Measurements from ENCODE around the gene DDX10. TPM values are rescaled to one million over a fixed set of nuclear protein-coding genes. Genes with fewer than 3 reads are reported as not detected.

DDX10 gene
- total RNA-seq, 1 donor from 2014 or later: 21.1 TPM

DNA sequence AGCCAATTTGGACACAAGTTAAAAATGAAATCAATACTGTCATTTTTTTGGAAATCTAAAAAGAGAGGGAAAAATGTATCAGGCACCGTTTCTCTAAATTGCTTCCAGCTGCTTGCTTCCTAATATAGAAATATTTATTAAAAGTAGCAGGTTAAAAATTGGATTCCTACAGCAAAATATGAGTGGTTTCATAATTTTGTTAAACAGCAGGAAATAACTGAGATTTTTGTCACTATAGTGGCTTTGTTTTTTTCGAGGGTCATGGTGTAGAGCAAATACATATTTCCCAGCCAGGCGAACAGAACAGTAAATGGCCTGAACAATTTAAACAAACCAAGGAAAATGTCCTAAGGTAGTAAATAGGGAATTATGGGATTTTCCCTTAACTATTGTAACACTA, 159.7 kb downstream of the DDX10 start:
- H3K27me3 ChIP-seq (ENCODE audit: low read depth): no peaks in the 10 kb centered on the region
- peaks cover 7% of the 10 kb centered on the region for H3K9me3 ChIP-seq
- no peaks in the 10 kb centered on the region for H3K36me3 ChIP-seq
- no peak for DNase-seq
- H3K4me1 ChIP-seq: no peaks in the 10 kb centered on the region
- intact Hi-C loops (cut with DNase I): no loop called here
- H3K27ac ChIP-seq: no peak overlapping the region
- ATAC-seq: no peak
- TF ChIP-seq, protein P1, sequence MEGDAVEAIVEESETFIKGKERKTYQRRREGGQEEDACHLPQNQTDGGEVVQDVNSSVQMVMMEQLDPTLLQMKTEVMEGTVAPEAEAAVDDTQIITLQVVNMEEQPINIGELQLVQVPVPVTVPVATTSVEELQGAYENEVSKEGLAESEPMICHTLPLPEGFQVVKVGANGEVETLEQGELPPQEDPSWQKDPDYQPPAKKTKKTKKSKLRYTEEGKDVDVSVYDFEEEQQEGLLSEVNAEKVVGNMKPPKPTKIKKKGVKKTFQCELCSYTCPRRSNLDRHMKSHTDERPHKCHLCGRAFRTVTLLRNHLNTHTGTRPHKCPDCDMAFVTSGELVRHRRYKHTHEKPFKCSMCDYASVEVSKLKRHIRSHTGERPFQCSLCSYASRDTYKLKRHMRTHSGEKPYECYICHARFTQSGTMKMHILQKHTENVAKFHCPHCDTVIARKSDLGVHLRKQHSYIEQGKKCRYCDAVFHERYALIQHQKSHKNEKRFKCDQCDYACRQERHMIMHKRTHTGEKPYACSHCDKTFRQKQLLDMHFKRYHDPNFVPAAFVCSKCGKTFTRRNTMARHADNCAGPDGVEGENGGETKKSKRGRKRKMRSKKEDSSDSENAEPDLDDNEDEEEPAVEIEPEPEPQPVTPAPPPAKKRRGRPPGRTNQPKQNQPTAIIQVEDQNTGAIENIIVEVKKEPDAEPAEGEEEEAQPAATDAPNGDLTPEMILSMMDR (IDR thresholded peaks at IDR 0.05): no peak
- H3K4me3 ChIP-seq: no peak overlapping the region

DNA sequence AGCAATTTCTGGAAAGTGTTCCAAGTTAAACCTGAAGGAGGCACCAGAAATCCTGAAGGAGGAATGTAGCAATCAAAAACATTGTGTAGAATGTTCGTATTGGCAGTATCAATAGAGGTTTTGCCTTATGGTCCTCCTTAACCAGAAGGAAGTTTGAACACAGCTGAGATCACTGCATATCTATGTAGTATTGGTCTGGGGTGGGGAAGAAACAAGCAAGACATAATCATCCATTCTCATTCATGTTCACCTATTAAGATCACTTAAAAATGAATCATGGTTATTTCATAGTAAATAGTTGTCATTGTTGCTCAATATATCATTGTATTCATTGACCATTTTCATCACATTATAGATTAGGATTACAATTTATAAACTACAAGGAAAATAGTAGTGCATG, 160.5 kb downstream of the DDX10 start:
- H3K27me3 ChIP-seq (ENCODE audit: low read depth): no peaks in the 10 kb centered on the region
- TF ChIP-seq, protein P1 (IDR thresholded peaks at IDR 0.05): no peak
- no peak overlapping the region for H3K4me3 ChIP-seq
- H3K4me1 ChIP-seq: no peaks in the 10 kb centered on the region
- H3K9me3 ChIP-seq: peaks cover 8% of the 10 kb centered on the region
- intact Hi-C loops (cut with DNase I): no loop called here
- no peak overlapping the region for H3K27ac ChIP-seq
- ATAC-seq (no peak), DNase-seq (no peak)
- H3K36me3 ChIP-seq: no peaks in the 10 kb centered on the region

DNA sequence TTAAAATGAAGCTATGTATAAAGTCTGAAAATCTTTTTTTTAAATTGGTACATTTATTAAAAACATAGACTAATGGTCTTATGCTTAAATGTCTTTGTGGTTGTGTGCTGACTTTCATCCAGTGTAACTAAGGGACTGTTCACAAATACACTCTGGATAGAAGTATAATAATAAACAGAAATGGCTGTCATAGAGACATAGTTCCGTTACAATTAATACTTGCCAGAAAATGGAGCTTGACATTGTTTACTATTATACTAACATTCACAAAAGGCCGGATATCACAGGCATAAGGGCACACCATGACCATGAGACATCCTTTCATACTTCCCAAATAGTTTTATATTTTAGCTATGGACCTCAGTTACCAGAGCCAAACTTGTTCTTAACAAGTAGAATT, 161.3 kb downstream of the DDX10 start:
- DNase-seq (no peak), ATAC-seq (no peak)
- intact Hi-C loops (cut with DNase I): no loop called here
- Histone ChIP-seq H3K4me1 (no peaks in the 10 kb centered on the region), H3K27ac (no peak overlapping the region), H3K36me3 (no peaks in the 10 kb centered on the region), H3K27me3 (ENCODE audit: low read depth) (no peaks in the 10 kb centered on the region), H3K9me3 (peaks cover 8% of the 10 kb centered on the region), H3K4me3 (no peak overlapping the region)
- TF ChIP-seq, protein P1 (IDR thresholded peaks at IDR 0.05): no peak

DNA sequence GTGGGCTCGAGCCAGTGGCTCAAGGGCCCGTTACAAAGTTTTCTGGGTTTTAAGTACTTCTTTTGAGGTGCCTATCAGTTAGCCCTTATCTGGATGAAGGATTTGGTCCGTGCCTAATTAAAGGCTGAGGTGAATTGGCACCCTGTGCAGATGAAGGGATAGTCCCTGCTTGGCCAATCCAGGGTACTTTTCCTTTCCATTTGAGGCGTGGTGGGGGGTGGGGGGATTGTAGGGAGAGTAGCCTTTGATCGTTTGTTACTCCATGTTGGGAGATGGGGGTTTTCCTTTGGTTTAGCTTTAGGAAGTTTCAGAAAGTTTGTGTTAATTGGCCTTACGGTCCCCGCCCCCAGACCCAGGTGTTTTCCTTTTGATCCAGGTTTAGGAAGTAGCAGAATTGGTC, 170.8 kb downstream of the DDX10 start:
- TF ChIP-seq, protein P1 (IDR thresholded peaks at IDR 0.05): no peak
- Histone ChIP-seq H3K36me3 (peaks cover 12% of the 10 kb centered on the region), H3K27ac (no peak overlapping the region), H3K4me3 (no peak overlapping the region), H3K4me1 (no peaks in the 10 kb centered on the region), H3K9me3 (no peaks in the 10 kb centered on the region), H3K27me3 (ENCODE audit: low read depth) (no peaks in the 10 kb centered on the region)
- no peak for ATAC-seq
- DNase-seq: no peak
- intact Hi-C loops (cut with DNase I): no loop called here

DNA sequence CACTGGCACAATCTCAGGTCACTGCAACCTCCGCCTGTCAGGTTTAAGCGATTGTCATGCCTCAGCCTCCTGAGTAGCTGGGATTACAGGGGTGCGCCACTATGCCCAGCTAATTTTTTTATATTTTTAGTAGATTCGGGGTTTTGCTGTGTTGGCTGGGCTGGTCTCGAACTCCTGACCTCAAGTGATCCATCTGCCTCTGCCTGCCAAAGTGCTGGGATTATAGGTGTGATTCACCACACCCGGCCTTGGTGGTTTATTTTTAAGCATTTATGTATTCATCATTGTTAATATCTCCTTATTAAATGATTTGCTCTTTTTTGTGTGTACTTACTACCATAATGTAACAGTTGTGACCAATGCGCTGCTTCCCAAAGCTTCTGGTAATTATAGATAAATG, 171.7 kb downstream of the DDX10 start:
- ATAC-seq: no peak

More for the DNA sequence above, 171.7 kb downstream of the DDX10 start:
- intact Hi-C loops (cut with DNase I): no loop called here
- no peak overlapping the region for H3K4me3 ChIP-seq
- H3K4me1 ChIP-seq: no peaks in the 10 kb centered on the region
- no peak overlapping the region for H3K27ac ChIP-seq
- DNase-seq: no peak
- no peaks in the 10 kb centered on the region for H3K27me3 ChIP-seq (ENCODE audit: low read depth)
- peaks cover 12% of the 10 kb centered on the region for H3K36me3 ChIP-seq
- H3K9me3 ChIP-seq: no peaks in the 10 kb centered on the region
- TF ChIP-seq, protein P1 (IDR thresholded peaks at IDR 0.05): no peak

Measured in lower lobe of right lung (tissue), 2 donors.